C1 segment of cervical spinal cord (tissue), 14 donors: ENCODE results near the gene HJURP.
A peak's percentile ranks its signal among the peaks of the same experiment; 100 is the strongest.
"Not testable (repeated sequence)": the region's sequence is repeated elsewhere in the genome, so short reads cannot be mapped to it uniquely, and the experiment has no call there.

Experiments used
- DNase-seq, 14 donors: peaks; one replicate each; lab custom pipeline; 2025; lab: John Stamatoyannopoulos, UW

HJURP gene, protein sequence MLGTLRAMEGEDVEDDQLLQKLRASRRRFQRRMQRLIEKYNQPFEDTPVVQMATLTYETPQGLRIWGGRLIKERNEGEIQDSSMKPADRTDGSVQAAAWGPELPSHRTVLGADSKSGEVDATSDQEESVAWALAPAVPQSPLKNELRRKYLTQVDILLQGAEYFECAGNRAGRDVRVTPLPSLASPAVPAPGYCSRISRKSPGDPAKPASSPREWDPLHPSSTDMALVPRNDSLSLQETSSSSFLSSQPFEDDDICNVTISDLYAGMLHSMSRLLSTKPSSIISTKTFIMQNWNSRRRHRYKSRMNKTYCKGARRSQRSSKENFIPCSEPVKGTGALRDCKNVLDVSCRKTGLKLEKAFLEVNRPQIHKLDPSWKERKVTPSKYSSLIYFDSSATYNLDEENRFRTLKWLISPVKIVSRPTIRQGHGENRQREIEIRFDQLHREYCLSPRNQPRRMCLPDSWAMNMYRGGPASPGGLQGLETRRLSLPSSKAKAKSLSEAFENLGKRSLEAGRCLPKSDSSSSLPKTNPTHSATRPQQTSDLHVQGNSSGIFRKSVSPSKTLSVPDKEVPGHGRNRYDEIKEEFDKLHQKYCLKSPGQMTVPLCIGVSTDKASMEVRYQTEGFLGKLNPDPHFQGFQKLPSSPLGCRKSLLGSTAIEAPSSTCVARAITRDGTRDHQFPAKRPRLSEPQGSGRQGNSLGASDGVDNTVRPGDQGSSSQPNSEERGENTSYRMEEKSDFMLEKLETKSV

DNA sequence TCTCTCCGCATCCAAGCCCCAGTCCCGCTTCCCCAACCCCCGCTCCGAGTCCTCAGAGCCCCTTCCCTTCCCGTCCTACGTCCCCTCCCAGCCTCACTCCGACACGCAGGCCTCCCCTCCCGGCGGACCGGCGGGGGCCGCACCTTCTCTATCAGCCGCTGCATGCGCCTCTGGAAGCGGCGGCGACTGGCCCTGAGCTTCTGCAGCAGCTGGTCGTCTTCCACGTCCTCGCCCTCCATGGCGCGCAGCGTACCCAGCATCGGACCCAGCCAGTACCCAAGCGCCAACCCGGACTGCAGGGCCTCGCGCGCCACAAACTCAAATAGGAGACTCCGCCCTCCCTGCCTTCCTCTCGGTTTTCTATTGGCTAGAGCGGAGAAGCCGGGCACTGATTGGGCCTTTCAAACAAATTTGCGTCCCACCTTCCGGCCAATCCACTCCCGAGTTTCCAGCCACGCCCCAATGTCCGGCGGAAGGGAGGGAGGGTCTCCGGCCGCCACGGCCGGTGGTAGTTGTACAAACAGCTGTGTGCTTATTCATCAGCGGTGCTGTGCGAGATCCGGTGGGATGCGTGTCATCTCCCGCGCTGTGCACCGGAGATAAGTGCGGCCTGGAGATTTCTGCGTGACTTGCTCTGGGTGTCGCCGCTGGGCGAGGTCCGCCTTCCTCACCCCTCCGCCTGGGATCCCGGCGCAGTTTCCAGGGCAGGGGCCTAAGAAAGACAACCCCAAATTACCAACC is at the start of gene HJURP:
Gene HJURP, minus strand, starts transcription at position 295 of the 741 bp plus-strand sequence. Its CDS starts 35 bp downstream, at position 260.
- DNase-seq = peak; percentile 48 to 94 (median 88)

DNA sequence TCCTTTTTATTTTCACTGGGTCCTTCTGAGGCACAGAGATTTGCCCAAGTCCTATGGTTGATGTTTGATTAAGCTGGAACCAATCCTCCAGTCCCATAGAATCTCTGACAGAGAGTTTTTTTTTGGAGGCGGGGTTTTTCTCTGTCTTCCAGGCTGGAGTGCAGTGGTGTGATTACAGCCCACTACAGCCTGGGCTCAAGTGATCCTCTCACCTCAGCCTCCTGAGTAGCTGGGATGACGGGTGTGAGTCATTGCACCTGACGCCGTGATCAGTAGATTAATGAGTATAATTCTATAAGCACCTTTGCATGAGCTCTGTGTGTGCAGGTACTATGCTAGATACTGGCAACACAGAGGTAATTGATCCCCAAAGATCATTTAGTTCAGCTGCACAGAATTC is 47.5 kb upstream of the HJURP start:
- no peak for DNase-seq

DNA sequence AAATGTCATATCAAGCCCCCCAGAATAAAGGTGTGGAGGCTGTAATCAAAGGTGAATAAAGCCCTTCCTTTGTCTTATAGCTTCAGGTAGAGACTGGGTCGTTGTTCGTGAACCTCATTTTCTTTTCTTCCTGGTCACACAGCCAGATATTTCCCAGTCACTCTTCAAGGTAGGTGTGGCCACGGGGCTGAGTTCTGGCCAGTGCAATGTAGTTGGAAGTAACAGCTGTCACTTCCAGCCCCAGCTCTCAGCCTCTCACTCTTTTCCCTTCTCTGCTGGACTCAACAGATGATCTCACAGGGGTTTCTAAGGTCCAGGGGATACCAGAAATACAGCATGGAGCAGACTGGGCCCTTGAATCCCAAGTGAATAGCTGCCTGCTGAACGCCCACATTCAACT is 47.0 kb upstream of the HJURP start:
- DNase-seq = no peak

DNA sequence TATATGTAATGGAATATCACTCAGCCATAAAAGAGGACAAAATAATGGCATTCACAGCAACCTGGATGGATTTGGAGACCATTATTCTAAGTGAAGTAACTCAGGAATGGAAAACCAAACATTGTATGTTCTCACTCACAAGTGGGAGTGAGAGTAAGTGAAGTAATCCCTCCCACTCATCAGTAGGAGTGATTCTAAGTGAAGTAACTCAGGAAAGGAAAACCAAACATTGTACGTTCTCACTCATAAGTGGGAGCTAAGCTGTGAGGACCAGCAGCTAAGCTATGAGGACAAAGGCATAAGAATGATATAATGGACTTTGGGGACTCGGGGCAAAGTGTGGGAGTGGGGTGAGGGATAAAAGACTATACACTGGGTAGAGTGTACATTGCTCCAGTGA is 41.9 kb upstream of the HJURP start:
- DNase-seq = not testable (repeated sequence)

DNA sequence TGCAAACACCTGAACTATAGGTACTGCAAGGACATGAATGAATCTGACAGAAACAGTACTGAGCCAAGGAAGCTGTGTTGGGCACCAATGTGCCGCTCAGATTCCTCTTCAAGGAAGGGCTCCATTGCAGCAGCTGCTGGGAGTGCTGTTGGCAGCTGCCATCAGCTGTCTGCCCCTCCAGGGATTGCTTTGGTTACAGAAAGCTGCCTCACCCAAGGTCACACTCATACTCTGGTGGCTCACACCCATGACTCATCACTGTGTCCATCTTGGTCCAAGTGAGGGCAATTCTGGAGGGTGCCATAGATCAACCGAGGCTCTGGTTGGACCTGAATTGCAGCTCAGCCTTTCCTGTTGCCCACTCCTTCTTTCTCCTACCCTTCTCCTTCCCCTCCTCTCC is 38.5 kb upstream of the HJURP start:
- no peak for DNase-seq

DNA sequence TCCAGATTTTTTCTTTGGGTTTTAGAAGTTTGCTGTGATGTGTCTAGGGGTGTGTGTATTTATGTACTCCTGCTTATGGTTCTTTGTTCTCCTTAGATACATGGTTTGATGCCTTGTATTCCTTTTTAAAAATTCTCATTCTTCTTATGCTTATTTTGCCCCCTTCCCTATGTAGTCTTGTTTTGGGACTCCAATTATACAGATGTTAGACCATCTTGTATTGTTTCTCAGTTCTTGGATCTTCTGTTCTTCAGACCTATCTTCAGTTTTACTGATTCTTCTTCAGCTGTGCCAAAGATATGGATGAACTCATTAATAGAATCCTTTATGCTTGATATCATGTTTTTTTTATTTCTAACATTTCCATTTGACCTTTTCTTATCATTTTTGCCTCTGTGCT is 28.0 kb upstream of the HJURP start:
- no peak for DNase-seq

DNA sequence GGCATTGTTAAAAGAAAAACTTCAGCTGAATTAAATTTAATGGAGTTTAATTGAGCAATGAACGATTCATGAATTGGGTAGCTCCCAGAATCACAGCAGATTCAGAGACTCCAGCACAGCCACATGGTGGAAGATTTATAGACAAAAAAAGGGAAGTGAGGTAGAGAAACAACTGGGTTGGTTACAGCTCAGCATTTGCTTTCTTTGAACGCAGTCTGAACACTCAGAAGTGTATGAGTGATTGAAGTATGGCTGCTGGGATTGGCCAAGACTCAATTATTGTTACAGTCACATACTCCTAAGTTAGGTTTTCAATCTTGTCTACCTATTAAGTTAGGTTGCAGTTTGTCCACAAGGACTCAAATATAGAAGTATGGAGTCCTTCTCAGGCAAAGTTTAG is 17.8 kb upstream of the HJURP start:
- not testable (repeated sequence) for DNase-seq

DNA sequence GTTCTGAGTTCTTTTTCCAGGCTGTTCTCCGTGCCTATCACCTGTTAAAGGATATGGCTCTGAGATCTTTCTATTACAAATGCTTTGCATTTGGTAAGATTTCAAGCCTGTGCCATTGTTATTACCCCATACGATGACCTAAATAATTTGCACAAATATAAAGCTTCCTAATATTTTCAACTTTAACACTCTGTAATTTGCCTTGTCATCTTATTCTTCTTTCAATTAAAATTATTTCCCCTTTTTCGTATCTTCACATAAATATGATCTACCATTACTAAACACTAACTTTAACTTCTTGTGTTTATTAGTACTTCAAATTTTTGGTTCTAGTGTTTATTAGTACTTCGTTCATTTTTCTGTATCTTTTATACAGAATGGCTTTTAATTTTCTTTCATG is 17.1 kb upstream of the HJURP start:
- DNase-seq = no peak

DNA sequence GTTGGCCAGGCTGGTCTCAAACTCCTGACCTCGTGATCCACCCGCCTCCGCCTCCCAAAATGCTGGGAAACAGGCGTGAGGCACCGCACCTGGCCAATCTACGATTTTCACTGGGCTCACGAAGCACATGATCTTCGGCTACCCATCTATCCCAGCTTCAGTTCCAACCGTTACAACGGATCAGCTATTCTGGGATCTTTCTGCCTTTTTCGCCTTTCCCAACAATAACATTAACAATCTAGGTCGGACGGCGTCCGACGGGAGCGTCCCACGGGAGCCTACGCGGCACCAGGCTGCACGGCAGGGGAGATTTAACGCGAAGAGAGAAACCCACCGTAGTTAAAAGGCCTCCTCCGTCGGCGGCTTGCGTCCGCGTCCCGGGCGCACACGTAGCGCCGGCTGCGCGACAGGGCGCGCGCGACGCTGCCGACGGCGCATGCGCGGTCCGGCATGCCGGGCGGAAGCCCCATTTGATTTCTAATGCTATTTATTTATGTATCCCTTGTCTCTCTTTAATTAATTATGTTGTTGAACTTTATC is 13.7 kb upstream of the HJURP start, which contains the start of gene MSL3B:
Gene MSL3B, minus strand, starts transcription at position 394 of the 540 bp plus-strand sequence.
- peak in 2 of 14 donors; percentile 3 to 6 for DNase-seq

DNA sequence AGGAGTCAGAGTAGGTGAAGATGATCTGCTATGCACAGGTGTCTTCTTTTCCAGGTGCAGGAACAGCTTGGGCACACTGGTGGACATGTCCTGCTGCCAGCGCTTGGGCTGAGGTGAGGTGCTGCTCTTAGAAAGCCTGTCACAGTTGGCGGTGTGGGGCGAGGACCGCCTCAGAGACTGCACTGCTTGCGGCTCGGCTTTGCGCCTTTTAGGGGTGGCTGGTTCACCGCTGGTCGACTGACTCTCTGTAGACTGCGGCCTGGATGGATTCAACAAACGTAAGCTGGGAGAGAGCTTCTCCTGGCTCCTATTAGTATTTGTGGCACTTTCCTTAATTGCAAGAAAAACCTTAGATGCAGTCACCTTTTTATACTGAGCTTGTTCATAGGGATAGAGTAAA is 12.1 kb upstream of the HJURP start:
- DNase-seq = no peak

DNA sequence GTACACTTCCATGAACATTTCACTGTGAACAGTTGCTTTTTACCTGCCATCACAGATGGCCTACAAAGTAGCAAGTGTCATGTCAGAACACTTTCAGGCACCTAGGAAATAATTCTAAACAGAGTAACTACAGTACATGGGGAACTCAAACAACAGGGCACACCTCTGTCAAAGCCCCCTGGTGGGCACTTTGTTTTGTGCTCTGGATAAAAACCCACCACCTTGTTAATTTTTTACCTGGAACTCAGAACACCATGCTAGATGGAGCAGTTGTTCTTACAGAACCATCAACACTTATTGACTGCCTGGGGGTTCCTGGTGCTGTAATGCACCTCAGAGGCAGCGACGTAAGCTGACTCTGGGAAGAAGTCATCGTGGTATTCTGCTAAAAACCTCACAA is 11.5 kb upstream of the HJURP start:
- no peak for DNase-seq

DNA sequence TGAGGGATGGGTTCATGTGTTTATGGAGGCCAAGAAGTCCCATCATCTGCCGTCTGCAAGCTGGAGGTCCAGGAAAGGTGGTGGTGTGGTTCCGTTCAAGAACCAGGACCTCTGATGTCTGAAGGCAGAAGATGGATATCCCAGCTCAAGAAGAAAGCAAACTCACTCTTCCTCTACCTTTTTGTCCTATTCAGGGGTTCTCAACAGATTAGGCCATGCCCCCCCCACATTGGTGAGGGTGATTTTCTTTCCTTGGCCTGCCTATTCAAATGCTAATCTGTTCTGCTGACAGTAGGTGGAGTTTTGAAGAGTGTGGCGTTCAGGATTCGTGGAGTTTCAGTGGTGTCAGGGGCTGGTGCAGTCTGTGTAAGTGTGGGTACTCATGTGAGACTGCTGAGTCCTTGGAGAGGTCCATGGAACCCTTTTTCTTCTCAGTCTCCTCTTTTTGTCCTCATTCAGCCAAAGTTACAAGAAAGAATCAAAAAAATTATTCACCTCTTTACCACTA is 8.0 kb upstream of the HJURP start:
- no peak for DNase-seq

DNA sequence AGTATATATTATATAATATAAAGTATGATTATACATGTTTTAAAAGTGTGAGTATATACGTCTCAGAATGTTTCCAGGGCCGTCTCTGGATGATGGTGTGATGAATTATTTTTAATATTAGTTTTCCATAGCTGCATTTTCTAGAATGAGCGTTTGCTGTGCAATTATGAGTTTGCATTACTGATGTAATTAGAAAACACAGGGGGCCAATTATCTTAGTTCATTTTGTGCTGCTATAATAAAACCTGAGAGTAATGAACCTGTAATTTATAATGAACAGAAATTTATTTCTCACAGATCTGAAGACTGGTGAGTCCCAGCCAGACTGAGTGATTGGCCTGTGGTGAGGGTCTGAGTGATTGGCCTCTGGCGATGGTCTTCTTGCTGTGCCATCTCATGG is 4.0 kb upstream of the HJURP start:
- DNase-seq = no peak

DNA sequence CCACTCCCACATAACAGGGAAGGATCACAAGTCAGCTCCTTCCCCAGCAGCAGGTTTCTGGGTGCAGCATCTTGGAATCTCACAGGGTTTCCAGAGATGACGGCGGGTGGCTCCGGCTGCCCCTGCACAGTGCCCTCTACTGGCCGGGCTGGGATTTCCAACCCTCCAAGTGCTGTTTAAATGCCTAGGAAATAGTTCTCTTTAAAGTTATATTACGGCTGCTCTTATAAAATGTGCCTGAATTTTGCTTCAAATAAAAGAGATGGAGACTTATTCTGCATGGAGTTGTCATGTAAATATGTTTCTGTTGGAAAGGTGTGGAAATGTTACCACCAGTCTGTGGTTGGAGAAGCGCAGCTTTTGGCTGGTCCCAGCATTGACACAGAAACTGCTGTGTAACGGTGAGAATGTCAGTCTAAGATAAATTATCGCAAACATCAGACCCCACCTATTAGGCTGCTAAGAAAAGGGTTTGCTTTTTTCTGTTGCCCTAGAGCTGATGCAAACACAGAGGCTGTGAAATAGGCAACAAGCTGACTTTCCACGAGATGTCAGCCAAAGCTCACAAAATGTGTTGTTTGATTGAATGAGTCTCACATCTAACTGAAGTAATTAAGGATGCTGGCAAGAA is 3.3 kb upstream of the HJURP start:
- DNase-seq = no peak

DNA sequence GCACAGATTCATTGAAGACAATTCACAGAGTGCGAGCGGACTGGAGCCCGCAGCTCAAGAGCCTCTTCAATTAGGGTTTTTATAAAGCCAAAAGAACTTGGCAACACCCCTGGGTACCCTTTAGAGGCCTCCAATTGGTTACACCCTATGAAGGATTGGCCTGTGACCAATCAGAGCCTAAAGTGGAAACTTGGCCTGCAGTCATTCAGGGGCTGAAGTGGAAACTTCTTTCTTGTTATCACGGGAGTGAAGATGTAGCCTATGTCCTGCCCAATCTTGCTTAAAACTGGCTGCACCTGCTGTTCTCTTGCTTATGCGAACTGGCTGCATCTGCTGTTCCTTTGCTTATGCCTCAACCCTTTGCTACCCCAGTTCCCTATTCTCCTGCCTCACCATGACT is 1.8 kb upstream of the HJURP start:
- no peak for DNase-seq

DNA sequence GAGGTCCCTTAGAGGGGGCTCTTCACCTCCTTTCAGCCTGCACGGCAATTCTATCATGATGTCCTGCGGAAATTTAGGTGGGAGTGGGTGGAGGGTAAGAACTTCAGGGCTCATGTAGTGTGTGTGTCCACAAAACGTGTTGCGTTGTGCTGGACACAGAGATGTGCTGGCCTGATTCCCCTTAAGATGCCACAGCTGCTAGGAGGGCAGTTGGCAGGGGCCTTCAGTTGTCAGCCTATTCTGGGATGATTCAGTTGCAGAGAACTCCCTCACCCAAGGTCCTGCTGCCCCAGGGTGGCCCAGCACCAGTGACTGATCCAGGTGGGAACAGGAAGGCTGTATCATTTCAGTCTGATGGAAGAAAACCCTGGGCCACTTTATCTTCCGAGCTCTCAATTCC is 1.0 kb upstream of the HJURP start:
- no peak for DNase-seq

DNA sequence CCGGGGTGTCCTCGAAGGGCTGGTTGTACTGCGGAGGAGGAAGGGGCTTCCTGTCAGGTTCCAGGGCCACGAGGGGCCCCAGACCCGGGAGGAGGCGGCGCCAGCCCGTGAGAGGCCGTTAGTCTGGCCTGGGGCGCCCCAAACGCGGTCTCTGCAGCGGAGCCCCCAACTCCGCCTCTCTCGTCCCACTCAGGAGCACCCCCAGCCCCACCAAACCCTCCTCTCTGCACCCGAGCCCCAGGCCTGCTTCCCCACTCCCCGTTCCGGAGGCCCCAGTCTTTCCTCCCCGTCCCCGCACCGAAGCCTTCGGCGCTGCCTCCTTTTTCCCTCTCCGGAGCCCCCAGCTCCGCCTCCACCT is 473 bp downstream of the HJURP start:
- DNase-seq = no peak

DNA sequence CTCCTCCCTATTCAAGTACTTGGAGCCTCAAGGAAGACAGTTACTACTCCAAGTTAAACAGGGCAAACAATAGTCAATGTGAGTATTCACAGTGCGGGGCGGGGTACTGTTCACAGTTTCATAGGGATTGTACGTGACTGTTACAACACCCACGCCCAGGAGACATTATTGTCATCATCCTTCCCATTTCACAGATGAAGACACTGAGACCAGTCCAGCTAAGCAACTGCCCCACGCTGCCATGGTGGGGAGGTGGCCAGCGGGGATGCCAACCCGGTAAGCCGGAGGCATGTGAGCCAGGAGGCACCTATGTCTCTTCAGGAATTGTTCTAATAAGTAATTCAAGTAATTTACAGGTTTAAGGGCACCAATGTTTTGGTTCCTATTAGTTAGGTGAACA is 982 bp downstream of the HJURP start:
- DNase-seq = no peak

DNA sequence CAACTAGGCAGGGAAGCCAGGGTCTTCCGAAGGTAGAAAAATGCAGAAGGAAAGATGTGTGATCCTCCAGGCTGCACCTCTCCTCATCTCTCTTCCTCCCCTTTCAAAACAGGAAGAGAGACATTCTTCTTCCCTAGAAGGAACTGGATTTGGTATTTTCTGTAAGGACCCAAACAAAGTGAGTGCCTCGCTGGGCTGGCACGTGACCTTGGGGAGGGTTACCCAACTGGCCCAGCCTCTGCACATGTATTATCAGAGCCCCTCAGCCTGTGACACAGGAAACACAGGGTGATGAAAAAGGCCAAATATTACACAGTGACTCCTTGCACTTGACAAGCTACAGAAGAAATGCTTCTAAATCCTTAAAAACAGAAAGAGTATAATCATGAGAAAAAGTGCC is 2.3 kb downstream of the HJURP start:
- DNase-seq = no peak

DNA sequence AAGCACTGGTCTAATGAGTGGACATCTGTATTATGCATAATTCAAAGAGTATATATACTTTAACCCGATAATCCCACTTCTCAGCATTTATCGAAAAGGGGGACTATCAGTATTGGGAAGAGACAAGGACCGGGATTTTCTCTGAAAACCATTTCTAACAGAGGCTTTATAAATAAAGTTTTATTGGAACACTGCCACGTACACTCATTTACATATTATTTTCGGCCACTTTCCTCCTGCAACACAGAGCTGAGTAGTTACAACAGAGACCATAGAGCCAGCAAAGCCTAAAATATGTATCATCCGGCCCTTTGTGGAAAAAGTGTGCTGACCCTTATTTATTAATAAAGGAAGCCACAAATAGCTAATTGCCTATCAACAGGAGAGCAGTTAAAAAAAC is 3.2 kb downstream of the HJURP start:
- DNase-seq = no peak

DNA sequence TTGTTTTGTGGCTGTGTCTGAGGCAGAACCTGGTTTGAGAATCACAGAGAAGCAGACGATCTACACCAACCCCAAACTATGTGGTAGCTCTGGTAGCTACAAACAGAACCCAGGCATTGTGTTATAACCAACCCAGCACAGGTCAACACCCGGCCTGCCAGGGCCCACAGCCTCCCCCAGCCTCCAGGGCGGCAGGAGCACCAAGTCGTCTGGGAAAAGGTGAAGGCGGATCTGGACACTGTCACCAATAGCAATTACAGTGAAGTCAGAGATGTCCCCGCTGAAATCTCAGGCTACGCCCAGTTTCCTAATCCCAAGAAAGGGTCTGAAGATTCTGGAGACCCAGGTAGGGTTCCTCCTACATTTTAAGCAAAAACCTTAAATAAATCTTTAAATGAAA is 3.6 kb downstream of the HJURP start:
- DNase-seq = no peak
